DMS153 treated with DMSO at 0.1 percent for 48 hours (cell line): Measurements from ENCODE around the gene SLC52A1.
A peak's percentile ranks its signal among the peaks of the same experiment; 100 is the strongest.
"Not testable (repeated sequence)": the region's sequence is repeated elsewhere in the genome, so short reads cannot be mapped to it uniquely, and the experiment has no call there.

ENCODE experiments used
- DNase-seq: peaks from one replicate; lab custom pipeline; 2025; ENCODE audit not compliant: unreplicated experiment; lab: John Stamatoyannopoulos, UW

The SLC52A1 gene

DNA sequence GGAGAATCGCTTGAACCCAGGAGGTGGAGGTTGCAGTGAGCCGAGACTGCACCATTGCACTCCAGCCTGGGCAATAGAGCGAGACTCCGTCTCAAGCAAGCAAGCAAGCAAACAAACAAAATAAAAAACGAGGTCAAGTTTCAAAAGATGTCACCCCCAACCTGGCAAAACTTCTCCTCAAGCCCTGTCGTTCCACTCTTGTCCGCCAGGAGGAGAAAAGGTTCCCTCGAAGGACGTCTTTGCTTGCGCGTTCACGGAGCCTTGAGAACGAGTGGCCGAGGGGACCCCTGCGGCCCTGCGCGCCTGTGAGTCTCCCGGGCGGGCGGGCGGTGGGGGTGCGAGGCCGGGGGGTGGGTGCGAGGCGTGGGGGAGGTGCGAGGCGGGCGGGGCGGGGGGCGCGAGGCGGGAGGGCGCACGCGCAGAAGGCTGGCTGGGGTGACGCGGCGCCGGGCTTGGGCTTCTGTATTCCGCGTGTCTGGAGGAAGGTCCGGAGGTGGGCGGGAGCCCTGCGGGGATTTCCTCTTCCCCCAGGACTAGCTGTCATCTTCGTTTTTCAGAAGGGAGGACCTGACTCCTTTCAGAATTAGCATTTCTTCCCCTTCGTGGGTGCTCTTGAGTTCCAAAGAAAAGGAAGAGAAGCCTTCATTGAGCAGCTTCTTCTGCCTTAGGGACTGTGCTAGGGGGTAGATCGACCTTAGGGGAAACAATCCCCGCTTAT, 3.7 kb downstream of the SLC52A1 start:
- DNase-seq: no peak

DNA sequence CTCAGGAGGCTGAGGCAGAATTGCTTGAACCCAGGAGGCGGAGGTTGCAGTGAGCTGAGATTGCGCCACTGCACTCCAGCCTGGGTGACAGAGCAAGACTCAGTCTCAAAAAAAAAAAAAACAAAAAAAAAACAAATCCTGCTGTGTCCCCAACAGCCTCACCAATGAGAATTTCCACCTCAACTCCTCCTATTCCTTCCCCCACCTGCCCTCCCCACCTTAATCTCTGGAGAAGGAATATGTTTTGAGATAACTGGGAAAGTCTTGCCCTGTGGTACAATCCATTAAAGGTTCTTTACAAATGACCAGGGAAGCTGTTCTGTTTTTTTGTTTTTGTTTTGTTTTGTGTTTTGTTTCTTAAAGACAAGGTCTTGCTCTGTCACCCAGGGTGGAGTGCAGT, 5.1 kb downstream of the SLC52A1 start:
- not testable (repeated sequence) for DNase-seq

DNA sequence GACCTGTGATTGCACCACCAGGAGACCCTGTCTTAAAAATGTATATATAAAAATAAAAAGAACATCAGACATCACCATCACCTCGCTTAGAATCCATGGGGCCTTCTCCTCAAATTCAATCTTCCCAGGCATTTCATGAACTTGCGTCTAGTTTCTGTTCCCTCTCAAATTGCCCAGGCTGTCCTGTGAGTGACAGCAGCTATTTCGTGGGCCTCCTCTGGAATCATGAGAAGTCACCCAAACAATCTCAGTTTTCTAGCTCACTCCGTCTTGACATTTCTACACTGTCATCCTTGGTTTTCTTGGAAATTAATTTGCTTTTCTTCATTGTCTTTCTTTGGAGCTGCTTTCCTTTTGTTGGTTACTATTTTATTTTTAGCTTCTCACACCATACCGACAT, 7.3 kb downstream of the SLC52A1 start:
- no peak for DNase-seq

DNA sequence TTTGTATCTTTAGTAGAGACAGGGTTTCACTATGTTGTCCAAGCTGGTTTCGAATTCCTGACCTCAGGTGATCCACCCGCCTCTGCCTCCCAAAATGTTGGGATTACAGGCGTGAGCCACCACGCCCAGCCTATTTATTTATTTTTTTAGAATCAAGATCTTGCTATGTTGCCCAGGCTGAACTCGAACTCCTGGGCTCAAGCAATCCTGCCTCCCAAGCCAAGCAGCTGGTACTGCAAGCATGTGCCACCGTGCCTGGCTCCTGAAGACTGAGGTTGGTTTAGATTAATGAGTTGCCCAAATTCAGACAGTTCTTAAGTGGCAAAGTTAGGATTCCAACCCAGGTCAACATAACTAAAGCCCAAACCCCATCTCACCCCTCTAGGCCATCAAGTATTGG, 7.9 kb downstream of the SLC52A1 start:
- DNase-seq: no peak

DNA sequence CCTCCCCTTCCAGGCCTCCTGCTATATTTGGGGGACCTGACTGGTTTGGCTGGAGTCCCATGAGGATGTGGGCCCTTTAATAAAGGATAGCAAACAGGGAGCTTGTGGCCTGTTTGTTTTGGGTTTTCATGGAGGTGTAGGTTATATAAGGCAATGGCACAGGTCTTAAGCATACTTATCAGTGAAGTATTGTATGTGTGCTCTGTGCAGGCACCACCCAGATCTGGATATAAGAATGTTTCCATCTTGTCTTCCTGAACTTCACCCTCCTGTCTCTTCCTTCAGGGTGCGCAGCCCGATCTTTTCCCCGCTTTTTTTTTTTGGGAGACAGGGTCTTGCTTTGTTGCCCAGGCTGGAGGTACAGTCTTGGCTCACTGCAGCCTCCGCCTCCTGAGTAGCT, 10.6 kb downstream of the SLC52A1 start:
- no peak for DNase-seq

DNA sequence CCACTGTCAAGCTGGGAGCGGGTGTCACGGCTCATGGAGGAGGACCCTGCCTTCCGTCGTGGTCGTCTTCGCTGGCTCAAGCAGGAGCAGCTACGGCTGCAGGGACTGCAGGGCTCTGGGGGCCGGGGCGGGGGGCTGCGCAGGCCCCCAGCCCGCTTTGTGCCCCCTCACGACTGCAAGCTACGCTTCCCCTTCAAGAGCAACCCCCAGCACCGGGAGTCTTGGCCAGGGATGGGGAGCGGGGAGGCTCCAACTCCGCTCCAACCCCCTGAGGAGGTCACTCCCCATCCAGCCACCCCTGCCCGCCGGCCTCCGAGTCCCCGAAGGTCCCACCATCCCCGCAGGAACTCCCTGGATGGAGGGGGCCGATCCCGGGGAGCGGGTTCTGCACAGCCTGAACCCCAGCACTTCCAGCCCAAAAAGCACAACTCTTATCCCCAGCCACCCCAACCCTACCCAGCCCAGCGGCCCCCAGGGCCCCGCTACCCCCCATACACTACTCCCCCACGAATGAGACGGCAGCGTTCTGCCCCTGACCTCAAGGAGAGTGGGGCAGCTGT, 11.6 kb downstream of the SLC52A1 start:
- DNase-seq: no peak

DNA sequence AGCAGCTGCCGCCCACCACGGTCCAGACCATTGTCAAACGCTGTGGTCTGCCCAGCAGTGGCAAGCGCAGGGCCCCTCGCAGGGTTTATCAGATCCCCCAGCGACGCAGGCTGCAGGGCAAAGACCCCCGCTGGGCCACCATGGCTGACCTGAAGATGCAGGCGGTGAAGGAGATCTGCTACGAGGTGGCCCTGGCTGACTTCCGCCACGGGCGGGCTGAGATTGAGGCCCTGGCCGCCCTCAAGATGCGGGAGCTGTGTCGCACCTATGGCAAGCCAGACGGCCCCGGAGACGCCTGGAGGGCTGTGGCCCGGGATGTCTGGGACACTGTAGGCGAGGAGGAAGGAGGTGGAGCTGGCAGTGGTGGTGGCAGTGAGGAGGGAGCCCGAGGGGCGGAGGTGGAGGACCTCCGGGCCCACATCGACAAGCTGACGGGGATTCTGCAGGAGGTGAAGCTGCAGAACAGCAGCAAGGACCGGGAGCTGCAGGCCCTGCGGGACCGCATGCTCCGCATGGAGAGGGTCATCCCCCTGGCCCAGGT, 13.0 kb downstream of the SLC52A1 start:
- no peak for DNase-seq

DNA sequence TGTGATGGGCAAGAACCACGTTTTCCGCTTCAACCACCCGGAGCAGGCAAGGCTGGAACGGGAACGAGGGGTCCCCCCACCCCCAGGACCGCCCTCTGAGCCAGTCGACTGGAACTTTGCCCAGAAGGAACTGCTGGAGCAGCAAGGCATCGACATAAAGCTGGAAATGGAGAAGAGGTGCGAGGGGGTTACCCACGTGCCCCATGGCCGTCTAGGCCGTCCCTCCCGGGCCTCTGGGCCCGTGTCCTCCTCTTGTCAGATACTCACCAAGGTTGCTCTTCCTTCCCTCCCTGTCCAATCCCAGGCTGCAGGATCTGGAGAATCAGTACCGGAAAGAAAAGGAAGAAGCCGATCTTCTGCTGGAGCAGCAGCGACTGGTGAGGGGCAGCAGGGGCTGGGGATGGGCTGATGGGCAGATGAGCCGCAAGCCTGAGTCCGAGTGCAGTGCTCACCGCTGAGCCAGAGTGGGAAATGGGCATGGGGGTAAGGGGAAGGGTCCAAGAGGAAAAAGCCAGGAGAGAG, 14.7 kb downstream of the SLC52A1 start:
- no peak for DNase-seq

DNA sequence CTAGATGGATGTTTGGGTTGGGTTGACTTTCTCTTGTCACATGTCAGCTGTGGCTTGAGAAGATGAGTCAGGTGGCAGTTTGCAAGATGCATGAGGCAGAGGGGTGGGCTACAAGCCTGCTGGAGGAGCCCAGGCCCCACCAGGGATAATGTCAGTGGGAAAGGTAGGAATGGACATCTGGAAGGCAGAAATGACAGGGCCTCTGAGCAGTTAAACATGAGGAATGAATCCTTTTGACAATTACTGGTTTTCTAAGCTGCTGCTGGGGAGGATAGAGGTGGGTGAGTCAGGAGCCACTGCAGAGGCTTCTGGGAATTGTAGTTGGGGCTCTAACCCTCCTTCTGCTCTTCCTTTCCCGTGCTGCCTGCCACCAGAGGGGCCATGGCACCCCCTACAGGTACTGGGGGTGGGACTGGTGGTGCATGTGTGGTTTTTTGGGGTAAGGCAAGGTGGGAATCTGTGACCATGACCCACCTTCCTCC, 15.7 kb downstream of the SLC52A1 start:
- no peak for DNase-seq

DNA sequence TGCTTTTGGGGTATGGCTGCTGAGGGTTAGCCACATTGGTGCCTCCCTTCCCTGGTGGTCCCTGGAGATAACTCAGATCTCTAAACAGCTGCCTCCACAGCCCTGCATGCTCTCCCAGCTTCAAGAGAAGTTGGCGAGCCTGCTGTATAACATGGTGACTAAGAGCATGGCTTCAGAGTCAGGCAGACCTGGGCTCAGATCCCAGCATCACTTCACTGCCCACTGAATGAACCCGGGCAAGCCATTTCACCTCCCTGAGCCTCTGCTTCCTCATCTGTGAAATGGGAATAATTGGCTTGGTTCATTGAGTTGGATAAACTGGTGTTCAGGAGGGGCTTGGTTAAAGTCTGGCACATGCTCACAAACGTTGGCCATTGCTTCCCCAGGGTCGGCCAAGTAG, 20.9 kb downstream of the SLC52A1 start:
- no peak for DNase-seq

DNA sequence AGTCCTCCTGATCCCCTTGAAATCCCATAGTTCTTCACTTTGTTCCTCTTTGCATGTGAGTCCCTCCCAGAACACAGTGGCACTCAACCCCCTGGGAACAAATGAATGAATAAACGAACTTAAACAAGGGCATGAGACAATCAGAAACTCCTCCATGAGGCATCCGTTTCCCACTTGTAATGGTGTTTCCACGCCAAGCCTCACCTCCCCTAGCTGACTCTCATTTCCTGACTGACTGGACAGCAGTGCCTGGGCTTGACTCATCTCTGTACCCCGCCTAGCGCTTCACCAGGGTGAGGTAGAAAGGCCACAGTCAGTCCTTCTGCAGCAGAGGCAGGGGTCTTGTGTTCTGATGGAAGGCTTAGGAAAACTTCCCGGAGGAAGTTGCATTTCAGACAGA, 23.3 kb downstream of the SLC52A1 start:
- no peak for DNase-seq

DNA sequence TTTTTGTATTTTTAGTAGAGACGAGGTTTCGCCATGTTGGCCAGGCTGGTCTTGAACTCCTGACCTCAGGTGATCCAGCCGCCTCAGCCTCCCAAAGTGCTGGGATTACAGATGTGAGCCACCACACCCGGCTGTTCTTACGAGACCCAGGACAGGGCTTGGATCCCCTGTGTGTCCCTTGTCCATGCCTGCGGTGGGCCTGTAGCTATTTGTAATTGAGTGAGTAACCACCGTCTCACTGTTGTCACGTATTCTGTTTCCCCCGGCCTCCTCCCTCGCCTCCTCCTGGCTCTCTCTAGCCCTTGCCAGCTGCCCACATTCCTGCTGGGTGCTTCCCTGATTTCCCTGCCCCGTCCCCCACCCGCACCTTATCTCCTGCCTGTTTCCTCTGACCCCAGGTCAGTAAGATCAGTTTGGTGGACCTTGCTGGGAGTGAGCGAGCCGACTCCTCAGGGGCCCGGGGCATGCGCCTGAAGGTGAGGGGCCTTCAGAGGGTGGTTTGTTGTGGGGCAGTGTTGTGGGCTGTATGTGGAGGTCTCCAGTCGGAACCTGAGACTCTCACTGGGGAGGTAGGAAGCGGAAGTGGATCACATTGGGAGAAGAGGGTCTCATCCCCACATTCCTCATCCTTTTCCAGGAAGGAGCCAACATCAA, 31.9 kb downstream of the SLC52A1 start:
- no peak for DNase-seq

DNA sequence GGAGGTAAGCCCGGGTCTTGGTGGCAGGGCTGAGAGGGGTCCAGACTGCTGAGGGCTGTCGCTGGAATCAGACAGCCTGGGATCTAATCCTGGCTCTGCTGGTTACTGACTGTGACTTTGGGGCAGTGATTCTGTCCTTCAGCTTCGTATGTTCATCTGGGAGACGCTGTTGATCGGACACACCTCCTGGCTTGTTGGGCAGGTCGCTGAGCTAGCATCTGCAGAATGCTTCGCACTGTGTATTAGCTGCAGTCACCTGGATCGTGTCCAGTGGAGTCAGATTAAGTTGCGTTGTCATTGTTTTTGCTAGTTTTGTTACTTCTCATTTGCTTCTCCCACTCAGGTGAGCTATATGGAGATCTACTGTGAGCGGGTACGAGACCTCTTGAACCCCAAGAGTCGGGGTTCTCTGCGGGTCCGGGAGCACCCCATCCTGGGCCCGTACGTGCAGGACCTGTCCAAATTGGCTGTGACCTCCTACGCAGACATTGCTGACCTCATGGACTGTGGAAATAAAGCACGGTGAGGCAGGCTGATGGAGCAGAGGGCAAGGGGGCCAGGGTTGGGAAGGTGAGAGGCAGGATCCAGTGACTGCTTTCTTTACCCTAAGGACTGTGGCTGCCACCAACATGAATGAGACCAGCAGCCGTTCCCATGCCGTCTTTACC, 33.0 kb downstream of the SLC52A1 start:
- no peak for DNase-seq

DNA sequence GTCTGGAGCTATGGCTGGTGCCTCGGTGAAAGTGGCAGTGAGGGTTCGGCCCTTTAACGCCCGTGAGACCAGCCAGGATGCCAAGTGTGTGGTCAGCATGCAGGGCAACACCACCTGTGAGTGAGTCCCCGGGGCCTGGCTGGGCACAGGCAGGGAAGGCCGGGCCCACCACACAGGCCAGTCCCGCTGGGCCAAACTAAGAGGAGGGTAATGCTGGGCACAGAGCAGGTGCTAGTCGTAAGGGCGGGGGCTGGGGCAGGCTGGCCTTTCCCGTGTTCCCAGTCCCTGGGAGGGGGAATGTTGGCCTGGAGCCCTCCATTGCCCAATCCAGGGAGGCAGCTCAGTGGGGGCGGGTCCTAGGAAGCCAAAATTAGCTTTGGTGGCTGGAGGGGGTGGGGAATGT, 35.0 kb downstream of the SLC52A1 start:
- DNase-seq: no peak

DNA sequence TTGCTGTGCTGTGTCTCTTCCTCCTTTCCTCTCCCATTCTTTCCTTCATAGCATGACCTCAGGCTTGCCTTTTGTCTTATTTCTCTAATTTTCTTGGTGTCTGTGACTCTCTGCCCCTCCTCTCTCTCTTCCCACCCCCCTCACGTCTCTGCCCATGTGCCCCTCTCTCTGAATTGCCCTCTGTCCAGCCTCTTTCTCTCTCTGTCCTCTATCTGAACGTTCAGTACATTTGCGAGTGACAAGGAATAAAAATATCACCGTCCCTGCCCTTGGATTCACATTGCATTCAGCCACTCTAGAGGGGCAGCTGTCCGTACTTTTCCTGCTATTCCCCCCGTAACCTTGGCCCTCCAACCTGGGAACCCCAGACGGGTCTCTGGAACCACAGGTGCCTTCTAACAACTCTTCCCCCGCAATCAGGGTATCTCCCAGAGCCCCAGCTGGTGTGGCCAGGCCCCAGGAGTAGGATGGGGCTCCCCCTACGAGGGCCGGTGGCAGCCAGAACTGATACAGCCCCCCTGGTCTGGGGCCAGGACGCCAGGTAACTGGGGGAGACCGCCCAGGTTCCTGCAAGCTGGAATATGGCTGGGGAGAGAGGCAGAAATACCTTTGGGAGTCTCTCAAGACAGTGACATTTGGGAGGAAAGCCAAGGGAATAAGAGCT, 35.7 kb downstream of the SLC52A1 start:
- DNase-seq: no peak

DNA sequence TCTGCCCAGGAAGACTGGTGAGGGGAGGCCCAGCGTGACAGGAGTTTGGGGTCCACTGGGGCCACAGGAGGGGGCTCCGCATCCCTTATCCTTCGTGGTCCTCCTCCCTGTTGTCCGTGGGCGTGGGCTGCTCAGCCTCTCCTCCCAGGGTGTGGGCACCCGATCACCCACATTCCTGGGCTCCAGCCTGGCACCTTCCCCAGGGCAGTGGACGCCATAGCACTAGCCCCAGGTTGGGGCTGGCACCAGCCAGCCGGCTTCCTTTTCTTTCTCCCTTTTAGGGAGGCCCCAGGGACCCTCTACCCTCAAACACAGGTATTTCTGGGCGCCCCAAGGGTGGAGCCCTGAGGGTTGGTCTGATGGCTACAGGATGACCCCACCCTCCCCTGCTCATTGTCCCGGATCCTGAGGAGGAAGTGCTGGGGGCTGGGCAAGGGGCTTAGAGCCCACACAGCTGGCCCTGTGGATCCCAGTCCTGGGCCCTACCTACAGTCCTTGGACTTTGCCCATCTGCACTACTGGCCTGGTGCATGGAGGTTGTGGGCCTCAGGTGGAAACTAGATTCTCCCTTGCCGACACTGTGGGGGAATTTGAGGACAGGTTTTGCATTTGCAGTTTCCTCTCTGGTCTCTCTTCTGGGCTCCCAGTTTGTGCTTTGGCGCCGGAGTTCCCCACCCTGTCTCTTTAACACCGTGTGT, 36.3 kb downstream of the SLC52A1 start:
- DNase-seq: no peak

DNA sequence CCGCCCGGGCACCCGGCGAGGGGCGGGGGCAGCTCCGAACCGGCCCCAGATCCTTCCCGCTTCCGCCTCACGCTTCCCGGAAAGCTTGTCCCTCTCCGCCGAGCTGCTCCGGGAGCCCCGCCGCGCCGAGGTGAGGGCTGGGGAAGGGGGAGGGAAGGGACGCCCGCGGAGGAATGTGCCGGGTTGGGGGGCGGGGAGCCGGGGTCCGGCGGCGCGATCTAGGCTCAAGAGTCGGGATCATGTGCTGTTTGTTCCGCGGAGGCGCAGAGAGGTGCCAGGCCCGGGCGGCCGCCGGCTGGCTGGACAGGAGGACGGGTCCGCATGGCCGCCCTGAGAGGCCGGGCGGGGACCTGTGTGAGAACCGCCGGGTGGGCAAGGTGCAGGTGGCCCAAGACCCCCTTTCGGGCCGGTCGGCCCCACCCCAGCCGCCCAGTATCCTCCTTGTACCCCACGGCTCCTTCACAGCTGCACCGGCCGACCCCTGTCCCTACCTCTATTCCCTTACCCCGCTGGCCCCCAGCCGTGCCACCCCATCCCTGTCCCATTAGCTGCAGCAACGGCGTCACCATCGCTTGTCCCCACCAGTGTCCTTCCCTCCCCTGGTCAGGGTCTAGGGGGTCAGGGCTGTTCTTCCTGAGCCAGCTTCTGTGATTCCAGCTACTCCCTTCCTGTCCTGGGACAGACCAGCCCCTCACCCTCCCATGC, 37.0 kb downstream of the SLC52A1 start:
- no peak for DNase-seq

DNA sequence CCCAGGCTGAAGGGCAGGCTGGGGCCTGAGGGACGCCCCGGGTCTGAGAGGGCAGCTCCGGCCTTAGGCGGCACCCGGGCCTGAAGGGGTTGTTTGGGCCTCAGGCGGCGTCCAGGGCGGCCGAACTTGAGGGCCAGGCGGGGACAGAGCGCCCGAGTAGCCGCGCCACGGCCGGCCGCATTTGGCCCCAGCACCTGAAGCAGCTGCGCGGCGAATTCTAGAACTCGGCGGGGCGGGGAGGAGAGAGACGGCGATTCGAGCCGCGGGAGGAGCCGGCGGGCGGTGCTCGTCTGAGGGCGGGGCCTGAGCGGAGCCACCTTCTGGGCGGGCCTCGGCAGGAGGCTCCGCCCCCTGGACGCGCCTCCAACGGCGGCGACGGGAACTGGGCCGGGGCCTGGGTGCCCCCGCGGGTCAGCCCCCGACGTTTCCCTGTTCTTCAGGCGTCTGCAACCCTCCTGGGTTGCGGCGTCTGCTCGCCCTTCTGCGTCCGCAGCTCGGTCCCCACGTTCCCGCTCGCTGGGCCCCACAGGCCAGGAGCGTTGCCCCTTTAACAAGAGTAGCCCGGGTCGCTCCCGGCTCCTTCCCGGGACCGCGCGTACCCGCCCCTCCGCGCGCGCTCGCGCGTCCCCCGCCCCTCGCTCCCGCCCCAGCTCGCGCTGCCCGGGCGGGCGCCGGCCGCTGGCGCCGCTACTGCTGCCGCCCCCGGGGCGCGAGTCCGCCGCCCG, 37.8 kb downstream of the SLC52A1 start, which contains the start of the genes INCA1 and KIF1C:
TSS of gene INCA1 (minus strand) at position 221 of the 725 bp plus-strand sequence. CDS start 3,085 bp downstream, outside the sequence.
TSS of gene KIF1C (plus strand) at position 649 of the 725 bp plus-strand sequence. CDS start 2,297 bp downstream, outside the sequence.
- DNase-seq: peak; percentile 40
